Peyer's patch (tissue), 4 donors: ENCODE measurements around the gene STAMBPL1. TPM values are rescaled to one million over a fixed set of nuclear protein-coding genes. Genes with fewer than 3 reads are reported as not detected.

Experiments
- DNase-seq, 3 donors: peaks; one replicate each; pipeline ENCODE4 v3.0.0-alpha.2; 2017 to 2019
- H3K27ac ChIP-seq, 4 donors: fragments of 200-600 bp; sonication (generic); one replicate each; pipeline ENCODE4 v1.5.1; 2016 to 2019
- H3K27me3 ChIP-seq, 2 donors: fragments of 200-600 bp; sonication (generic); one replicate each; pipeline ENCODE4 v1.5.1; 2019
- H3K36me3 ChIP-seq, 3 donors: fragments of 200-600 bp; sonication (generic); one replicate each; pipeline ENCODE4 v1.5.1; 2016 to 2019
- H3K4me1 ChIP-seq, 4 donors: fragments of 200-600 bp; sonication (generic); one replicate each; pipeline ENCODE4 v1.5.1; 2016 to 2019
- H3K4me3 ChIP-seq, 4 donors: fragments of 200-600 bp; sonication (generic); 1 replicate in 3 of 4; 2 replicates in 1 of 4; pipeline ENCODE4 v1.5.1; 2016 to 2019; ENCODE audit warnings: mild to moderate bottlenecking in 1 of 4
- H3K9me3 ChIP-seq, 4 donors: fragments of 200-600 bp; sonication (generic); one replicate each; pipeline ENCODE4 v1.5.1; 2016 to 2019; ENCODE audit warnings: mild to moderate bottlenecking in 1 of 4
- CTCF ChIP-seq, 6 experiments: fragments of 450-650 bp in 4 of 6; fragments of 200-600 bp in 2 of 6; sonication (generic) in 1 of 6; IDR thresholded peaks; one replicate each; pipeline ENCODE4 v1.5.1; 2017 to 2019; ENCODE audit warnings: antibody characterized with exemption in 6 of 6, mild to moderate bottlenecking in 3 of 6, moderate library complexity in 1 of 6
- POLR2A ChIP-seq, 2 donors: fragments of 450-650 bp; IDR thresholded peaks; one replicate each; pipeline ENCODE4 v1.5.1; 2017; ENCODE audit warnings: antibody characterized with exemption in 2 of 2, mild to moderate bottlenecking in 2 of 2, moderate library complexity in 2 of 2
- total RNA-seq, 4 donors: library from RNA; depleted of rRNA; stranded (reverse); fragments of >200 nt; gene quantifications; one replicate each; pipeline ENCODE4 v1.1.0, GENCODE V29; 2016

Gene STAMBPL1
- total RNA-seq, 4 donors from 2014 or later = 54.6 to 116 (median 84.6) TPM

GRCh38 chr10:88938039-88938438 is 58.0 kb downstream of the STAMBPL1 start:
- TF ChIP-seq CTCF (IDR thresholded peaks at IDR 0.05) = no peak
- TF ChIP-seq POLR2A (IDR thresholded peaks at IDR 0.05) = no peak
- H3K4me1 ChIP-seq = peaks cover 0 to 8% (median 0%) of the 10 kb centered on the region in 4 donors
- H3K27me3 ChIP-seq = no peaks in the 10 kb centered on the region
- no peaks in the 10 kb centered on the region for H3K9me3 ChIP-seq
- no peak overlapping the region for H3K4me3 ChIP-seq
- DNase-seq = no peak
- no peak overlapping the region for H3K27ac ChIP-seq
- H3K36me3 ChIP-seq = peaks cover 0 to 37% (median 0%) of the 10 kb centered on the region in 3 donors

- Histone ChIP-seq H3K9me3 (no peaks in the 10 kb centered on the region), H3K27ac (no peak overlapping the region)
Measured at GRCh38 chr10:88938938-88939337, 58.9 kb downstream of the STAMBPL1 start.

DNA sequence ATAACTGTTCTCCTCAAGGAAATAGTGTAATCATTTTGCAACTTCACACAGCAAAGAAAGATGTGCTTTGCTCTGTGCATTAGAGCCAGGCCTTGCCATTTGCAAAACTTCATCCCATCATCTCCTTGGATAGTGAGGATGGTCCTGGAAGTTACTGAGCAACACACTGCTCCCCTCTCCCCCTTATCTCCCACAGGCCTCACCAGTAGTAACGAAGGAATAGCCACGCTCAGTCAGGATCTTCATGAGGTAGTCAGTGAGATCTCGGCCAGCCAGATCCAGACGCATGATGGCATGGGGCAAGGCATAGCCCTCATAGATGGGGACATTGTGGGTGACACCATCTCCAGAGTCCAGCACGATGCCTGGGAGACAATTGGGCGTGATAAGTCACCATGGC is 61.0 kb downstream of the STAMBPL1 start:
- no peak for DNase-seq
- no peaks in the 10 kb centered on the region for H3K9me3 ChIP-seq
- H3K4me1 ChIP-seq = no peaks in the 10 kb centered on the region
- H3K36me3 ChIP-seq = peaks cover 0 to 37% (median 0%) of the 10 kb centered on the region in 3 donors
- TF ChIP-seq POLR2A (IDR thresholded peaks at IDR 0.05) (no peak), CTCF (IDR thresholded peaks at IDR 0.05) (no peak)
- no peak overlapping the region for H3K4me3 ChIP-seq
- H3K27me3 ChIP-seq = no peaks in the 10 kb centered on the region
- no peak overlapping the region for H3K27ac ChIP-seq

More at GRCh38 chr10:88938938-88939337, 58.9 kb downstream of the STAMBPL1 start:
- no peak for TF ChIP-seq CTCF (IDR thresholded peaks at IDR 0.05)
- TF ChIP-seq POLR2A (IDR thresholded peaks at IDR 0.05) = no peak
- no peak for DNase-seq
- H3K27me3 ChIP-seq = no peaks in the 10 kb centered on the region
- H3K4me3 ChIP-seq = no peak overlapping the region
- peaks cover 0 to 37% (median 0%) of the 10 kb centered on the region in 3 donors for H3K36me3 ChIP-seq
- H3K4me1 ChIP-seq = peaks cover 0 to 8% (median 0%) of the 10 kb centered on the region in 4 donors

- H3K4me1 ChIP-seq = no peaks in the 10 kb centered on the region
- H3K36me3 ChIP-seq = peaks cover 0 to 16% (median 0%) of the 10 kb centered on the region in 3 donors
- no peak overlapping the region for H3K4me3 ChIP-seq
Measured at GRCh38 chr10:88943778-88944177, 63.7 kb downstream of the STAMBPL1 start.

DNA sequence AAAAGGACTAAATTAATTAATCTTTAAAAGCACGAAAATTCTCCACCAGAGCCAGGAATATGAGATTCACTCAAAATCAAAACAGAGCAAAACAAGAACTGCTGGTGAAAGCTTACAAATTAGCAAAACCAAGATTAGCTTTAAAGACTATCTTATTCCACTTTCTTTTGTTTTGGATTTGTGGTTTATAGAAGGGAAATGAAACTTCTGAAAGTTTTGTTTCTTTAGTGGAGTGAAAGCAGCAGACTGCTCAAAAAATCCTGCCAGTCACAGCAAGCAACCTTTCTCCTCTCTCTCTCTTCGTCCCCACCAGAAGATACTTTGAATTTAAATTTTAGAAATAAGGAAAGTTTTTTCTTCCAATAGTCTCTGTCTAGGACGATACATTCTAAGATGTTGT is 64.8 kb downstream of the STAMBPL1 start:
- Histone ChIP-seq H3K27me3 (no peaks in the 10 kb centered on the region), H3K4me3 (no peak overlapping the region), H3K4me1 (no peaks in the 10 kb centered on the region), H3K36me3 (peaks cover 0 to 6% (median 0%) of the 10 kb centered on the region in 3 donors), H3K27ac (no peak overlapping the region), H3K9me3 (no peaks in the 10 kb centered on the region)
- no peak for DNase-seq
- no peak for TF ChIP-seq CTCF (IDR thresholded peaks at IDR 0.05)
- no peak for TF ChIP-seq POLR2A (IDR thresholded peaks at IDR 0.05)

More at GRCh38 chr10:88943778-88944177, 63.7 kb downstream of the STAMBPL1 start:
- TF ChIP-seq POLR2A (IDR thresholded peaks at IDR 0.05) (no peak), CTCF (IDR thresholded peaks at IDR 0.05) (no peak)
- H3K27ac ChIP-seq = no peak overlapping the region
- DNase-seq = no peak
- no peaks in the 10 kb centered on the region for H3K9me3 ChIP-seq
- H3K27me3 ChIP-seq = no peaks in the 10 kb centered on the region

GRCh38 chr10:88946200-88946599 is 66.2 kb downstream of the STAMBPL1 start:
- H3K4me3 ChIP-seq = no peak overlapping the region
- no peak for TF ChIP-seq CTCF (IDR thresholded peaks at IDR 0.05)
- TF ChIP-seq POLR2A (IDR thresholded peaks at IDR 0.05) = no peak
- H3K27me3 ChIP-seq = no peaks in the 10 kb centered on the region
- no peak for DNase-seq
- no peaks in the 10 kb centered on the region for H3K4me1 ChIP-seq
- H3K9me3 ChIP-seq = no peaks in the 10 kb centered on the region
- peaks cover 0 to 5% (median 0%) of the 10 kb centered on the region in 3 donors for H3K36me3 ChIP-seq
- no peak overlapping the region for H3K27ac ChIP-seq
